Kasumi-1 (cell line): ENCODE data around the gene GCLC.
"Not testable (repeated sequence)": the region's sequence is repeated elsewhere in the genome, so short reads cannot be mapped to it uniquely, and the experiment has no call there.

Experiments used
- DNase-seq, 2 experiments: peaks; one replicate each; lab custom pipeline; 2025; lab: John Stamatoyannopoulos, UW

The GCLC gene

GRCh38 chr6:53544470-53545308 is at the start of gene GCLC:
Gene GCLC (minus strand): TSS chr6:53545101. CDS start chr6:53544645, 456 bp downstream.
- peak; percentile 94 to 97 for DNase-seq

- no peak for DNase-seq
Measured at GRCh38 chr6:53594596-53594995, 49.7 kb upstream of the GCLC start.

DNA sequence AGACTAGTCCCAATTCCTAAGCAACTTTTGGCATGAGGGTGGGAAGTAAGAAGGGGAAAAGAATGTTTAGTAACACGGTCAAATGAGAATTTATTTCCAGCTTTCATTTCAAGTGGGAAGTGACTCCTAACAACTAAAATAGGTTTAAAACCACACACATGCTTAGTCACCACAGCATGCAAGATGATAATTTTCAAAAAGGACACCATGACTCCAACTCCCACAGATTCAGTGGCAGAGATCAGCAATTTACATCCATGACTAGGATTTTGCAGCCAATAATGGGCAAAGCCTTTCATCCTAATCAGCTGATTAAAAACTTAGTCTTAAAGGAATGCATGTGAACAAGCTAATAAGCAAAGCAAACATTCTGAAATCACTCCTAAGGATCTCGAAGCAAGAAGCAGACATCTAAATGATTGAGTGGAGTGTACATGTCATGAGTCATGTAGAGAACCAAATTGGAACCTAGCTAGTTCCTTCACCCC is 48.1 kb upstream of the GCLC start:
- peak; percentile 17 to 31 for DNase-seq

DNA sequence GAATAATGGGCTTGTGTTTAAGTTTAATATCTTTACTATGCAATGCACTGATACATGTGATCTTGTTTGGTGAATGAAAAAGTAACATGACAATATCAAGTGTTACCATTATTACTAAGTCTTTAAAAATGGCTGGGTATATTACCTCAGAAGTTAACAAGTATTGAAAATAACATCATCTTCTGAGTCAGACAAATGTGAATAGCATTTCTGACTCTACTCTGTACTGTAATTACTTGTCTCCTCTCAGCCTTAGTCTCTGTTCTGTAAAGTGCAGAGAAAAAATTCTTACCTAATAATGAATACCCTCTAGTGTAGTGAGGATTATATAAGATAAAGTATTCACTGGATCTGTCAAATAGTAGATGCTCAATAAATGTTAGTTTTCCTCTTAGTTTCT is 47.0 kb upstream of the GCLC start:
- no peak for DNase-seq

- no peak for DNase-seq
Measured at GRCh38 chr6:53588816-53589509, 44.1 kb upstream of the GCLC start.

DNA sequence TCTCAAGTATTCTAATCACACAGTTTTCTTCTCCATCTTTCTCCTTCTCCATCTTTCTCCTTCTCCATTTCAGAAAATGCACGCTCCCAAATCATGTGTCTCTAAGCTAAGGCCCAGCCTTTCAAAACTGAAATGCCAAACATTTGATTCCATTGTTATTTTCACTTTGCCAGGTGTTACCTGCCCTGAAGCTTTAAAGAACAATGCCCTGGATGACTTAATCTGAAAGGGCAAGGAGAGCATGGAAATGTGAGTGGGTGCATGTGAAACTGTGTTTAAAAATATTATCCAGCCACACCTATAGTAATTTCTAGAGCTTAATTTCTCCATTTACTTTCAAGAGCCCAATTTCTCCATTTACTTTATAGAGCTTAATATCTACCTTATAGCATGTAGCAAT is 42.4 kb upstream of the GCLC start:
- DNase-seq = no peak

- DNase-seq = no peak
Measured at GRCh38 chr6:53585208-53585900, 40.5 kb upstream of the GCLC start.

DNA sequence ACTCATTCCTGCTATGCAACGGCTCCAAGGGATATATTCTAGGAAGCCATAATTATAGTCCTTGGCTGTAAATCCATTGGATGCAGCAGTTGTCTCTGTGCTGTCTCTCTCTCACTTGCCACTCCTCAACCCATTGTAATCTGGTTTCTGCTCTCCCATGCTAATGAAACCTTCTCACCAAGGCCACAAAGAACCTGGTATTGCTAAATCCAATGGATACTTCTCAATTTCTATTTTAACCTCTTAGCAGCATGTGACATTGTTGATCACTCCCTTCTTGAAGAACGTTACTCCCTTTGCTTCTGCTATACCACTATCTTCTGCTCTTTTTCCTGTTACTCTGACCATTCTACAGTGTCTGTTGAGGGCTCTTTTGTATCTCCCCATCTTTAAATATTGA is 39.8 kb upstream of the GCLC start:
- DNase-seq = no peak

GRCh38 chr6:53583451-53583850 is 38.5 kb upstream of the GCLC start:
- DNase-seq = no peak

- no peak for DNase-seq
Measured at GRCh38 chr6:53582963-53583362, 38.1 kb upstream of the GCLC start.

GRCh38 chr6:53581856-53582255 is 37.0 kb upstream of the GCLC start:
- no peak for DNase-seq

- DNase-seq = peak in 1 of 2 experiments; percentile 6
Measured at GRCh38 chr6:53581173-53581773, 36.4 kb upstream of the GCLC start.

DNA sequence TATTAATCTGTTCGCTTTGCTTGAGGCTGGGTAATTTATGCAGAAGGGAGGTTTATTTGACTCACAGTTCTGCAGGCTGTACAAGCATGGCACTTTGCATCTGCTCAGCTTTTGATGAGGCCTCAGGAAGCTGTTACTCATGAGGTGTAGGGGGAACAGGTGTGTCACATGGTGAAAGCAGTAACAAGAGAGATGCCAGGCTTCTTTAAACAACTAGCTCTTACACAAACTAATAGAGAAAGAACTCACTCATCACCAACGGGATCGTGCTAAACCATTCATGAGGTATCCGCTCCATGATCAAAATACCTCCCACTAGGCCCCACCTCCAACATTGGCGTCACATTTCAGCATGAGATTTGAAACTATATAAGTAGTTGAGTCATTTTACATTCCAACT is 34.4 kb upstream of the GCLC start:
- DNase-seq = no peak

- no peak for DNase-seq
Measured at GRCh38 chr6:53578371-53578770, 33.5 kb upstream of the GCLC start.

GRCh38 chr6:53573299-53573698 is 28.4 kb upstream of the GCLC start:
- no peak for DNase-seq

DNA sequence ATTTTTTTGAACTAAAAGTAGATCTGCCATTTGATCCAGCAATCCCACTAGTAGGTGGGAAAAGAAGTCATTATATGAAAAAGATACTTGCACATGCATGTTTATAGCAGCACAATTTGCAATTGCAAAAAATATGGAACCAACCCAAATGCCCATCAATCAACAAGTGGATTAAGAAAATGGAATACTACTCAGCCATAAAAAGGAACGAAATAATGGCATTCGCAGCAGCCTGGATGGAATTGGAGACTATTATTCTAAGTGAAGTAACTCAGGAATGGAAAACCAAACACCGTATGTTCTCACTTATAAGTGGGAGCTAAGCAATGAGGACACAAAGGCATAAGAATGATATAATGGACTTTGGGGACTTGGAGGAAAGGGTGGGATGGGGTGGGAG is 27.5 kb upstream of the GCLC start:
- not testable (repeated sequence) for DNase-seq

- no peak for DNase-seq
Measured at GRCh38 chr6:53568776-53569616, 24.1 kb upstream of the GCLC start.

DNA sequence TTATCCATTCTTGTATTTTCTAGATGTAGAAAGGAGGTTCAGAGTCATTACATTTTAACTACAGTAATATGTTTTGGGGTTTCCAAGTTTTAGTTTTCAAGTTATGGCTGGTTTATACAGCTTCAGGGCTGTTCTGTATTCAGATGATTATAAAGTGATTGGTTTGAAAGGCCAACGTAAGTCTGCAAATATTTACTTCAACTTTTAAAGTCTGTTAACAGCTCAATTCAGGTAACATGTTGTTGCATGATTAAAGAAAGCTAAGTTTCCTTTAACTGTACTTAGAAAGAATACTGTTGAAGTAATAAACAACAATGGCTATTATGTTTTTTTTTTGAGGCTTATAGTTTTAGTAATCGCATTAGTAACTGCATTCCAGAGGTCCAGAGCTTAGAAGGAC is 22.8 kb upstream of the GCLC start:
- DNase-seq = no peak

DNA sequence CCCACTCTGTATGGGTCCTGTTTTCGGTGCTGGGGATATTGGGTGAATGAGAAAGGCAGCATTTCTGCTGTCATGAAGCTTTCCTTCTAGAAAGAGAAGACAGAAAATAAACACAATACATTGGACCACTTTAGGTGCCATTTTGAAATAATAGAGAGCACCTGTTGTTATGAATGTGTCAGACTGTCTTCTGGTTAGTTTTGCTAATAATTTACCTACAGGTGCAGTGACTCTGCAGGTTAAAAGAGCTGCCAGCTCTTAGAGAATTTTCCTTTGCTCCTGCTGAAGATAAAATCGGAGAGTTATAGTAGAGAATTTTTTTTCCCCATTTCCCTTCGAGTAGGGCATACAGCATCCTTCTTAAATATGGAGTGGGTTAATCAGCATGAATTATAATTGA is 21.9 kb upstream of the GCLC start:
- no peak for DNase-seq

DNA sequence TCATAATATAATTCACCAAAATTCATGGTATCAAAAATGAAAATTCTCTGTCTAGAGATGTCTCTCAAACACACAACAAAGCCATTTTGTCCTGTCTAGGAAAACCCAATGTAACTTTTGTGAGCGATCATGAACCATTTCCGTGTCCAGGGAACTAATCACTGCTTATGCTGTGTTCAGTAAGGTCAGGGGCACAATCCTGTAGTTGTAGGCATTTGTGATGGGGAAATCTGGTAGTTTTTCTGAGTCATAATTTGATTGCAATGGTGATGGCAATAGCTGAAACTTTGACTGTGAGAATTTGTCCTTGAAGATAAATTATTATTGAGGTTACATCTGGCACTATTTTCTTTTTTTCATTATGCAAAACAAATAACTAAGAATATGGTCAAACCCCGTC is 21.0 kb upstream of the GCLC start:
- no peak for DNase-seq

DNA sequence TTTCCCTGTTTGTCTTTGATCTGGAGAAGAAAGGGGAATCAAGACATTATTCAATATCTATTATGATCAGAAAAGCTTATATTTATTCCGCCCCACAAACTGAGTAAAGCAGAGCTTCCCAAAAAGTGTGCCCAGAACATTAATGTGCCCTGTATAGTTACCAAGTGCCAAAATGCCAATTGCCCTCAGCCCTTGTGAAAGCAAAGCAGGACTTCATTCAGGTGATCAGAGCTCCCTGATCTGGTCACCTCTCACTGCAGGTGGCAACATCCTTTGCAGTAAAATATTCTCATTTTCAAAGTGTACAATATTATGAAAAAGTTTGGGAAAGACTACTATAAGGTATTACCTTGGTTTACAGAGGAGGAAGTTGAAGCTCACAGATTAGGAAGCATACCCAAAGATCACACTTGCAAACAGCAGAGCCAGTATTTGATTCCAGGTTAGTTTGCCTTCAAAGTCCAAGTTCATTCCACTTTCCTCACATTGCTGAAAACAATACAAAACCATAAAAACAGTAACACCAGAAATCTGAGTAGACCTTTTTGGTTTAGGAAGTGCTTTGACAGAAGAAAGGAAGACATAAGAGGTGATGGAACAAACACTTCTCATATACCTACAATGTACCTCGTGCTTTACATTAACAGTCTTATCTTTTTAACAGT is 19.6 kb upstream of the GCLC start:
- no peak for DNase-seq
